Islet precursor cell (in vitro differentiated cells): ENCODE measurements around the gene DPH6.
"Not testable (repeated sequence)": the region's sequence is repeated elsewhere in the genome, so short reads cannot be mapped to it uniquely, and the experiment has no call there.

Source experiments
- DNase-seq: peaks from one replicate; pipeline ENCODE4 v3.0.0-alpha.2; 2018

Gene DPH6

GRCh38 chr15:35484231-35484945, 61.6 kb downstream of the DPH6 start:
- no peak for DNase-seq

DNA sequence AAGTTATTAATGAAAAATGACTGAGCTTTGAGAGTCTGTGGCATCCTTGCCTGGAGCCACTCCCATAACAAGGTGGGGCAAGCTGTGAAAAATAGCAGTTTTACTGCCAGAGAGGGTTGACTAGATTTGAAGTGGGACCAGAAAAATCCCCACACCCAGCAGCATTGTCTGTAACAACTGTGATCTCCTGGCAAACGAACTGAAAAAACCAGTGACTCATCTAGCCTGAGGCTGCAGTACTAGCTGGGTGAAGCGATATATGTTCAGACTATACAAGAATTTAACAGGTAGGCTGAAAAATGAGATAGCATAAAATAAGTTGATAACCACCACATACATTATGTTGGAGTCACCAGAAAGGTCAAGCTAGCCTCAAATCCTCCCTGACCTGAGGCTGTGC, 64.0 kb downstream of the DPH6 start:
- peak; percentile 91 for DNase-seq

DNA sequence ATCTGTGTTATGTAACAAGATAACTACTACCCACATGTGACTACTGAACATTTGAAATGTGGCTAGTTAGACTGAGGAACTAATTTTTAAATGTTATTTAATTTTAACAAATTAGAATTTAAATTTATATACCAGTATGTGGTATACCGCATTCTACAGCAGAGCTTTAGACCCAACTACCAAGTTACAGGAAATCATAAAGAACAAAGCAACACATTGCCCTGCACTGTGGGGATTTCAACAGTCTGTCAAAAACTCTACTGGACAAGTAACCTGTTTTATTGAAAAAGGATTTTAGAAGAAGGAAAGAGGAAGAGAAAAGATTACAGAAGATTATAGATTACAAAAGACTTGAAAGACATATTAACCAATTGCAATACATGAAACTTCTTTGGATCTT, 64.9 kb downstream of the DPH6 start:
- DNase-seq = no peak

DNA sequence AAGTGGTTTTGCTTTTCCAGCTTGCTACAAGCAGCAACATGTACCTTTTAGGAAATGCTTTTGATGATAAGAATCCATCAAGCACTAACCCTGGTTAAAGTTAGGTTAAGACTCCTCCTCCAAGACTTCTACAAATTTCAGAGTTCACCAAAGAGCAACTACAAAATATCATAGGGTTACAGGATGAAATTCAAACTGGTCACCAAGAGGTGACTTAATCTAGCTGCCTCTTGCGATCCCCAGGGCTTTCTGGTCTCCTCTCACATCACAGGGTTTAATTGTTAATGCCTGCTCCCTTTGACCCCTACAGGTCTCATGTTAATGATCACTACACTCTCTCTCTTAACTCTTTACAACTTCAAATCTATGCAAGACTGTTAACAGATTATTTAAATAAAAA, 66.5 kb downstream of the DPH6 start:
- DNase-seq = no peak

DNA sequence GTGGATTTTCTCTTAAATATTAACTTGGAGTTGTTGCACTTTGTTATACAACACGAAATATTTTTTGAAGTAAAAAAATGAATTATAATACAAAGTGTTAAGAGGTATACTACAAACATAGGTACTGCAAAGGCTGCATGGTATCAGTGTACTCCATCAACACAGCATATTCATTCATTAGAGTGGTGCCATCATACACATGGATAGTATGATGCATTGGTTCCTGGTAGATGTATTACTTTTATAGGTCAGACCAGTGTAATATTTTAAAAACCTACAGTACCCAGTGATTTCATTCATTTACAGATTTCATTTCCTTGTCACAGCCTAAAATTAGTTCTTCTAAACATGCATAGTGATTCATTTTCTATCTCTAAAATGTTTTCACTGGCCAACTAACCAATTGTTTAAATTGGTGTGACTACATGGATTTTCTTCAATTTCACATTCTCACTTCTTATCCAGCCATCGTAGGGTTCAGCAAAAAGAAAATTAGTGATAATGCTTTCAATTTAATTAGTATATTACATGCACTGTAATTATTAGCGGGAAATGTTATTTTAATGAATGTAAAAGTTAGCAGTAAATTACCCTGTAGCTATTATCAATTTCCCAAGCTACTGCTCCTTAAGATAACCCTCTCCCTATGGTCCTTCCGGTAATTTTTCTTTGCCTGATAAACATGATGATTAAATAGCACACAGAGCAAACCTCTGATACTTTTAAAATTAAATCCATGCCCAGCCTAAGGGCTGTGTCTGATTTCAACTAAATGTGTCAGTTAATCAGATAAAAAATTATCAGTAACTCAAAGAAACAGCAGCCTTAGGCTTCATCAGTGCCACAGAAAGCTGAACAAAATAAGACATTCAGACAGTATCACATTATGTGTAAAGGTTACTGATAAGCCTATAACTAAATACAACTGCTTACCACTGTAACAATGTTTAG, 68.4 kb downstream of the DPH6 start:
- no peak for DNase-seq

- no peak for DNase-seq
These were observed 74.9 kb downstream of the DPH6 start for GRCh38 chr15:35471024-35471423.

GRCh38 chr15:35470441-35470840, 75.5 kb downstream of the DPH6 start:
- no peak for DNase-seq

DNA sequence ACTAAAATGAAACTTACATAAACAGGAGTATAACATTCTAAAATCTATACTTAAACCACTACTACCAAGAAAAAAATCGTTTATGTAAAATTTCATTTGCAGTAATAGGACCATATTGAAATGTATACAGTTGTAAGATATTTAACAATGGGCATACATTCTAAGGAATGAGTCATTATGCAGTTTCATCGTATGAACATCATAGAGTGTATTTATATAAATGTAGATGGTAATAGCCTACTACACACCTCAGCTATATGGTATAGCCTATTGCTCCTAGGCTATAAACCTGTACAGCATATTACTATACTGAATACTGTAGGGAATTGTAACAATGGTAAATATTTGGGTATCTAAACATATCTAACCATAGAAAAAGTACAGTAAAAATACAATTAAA, 79.5 kb downstream of the DPH6 start:
- no peak for DNase-seq

DNA sequence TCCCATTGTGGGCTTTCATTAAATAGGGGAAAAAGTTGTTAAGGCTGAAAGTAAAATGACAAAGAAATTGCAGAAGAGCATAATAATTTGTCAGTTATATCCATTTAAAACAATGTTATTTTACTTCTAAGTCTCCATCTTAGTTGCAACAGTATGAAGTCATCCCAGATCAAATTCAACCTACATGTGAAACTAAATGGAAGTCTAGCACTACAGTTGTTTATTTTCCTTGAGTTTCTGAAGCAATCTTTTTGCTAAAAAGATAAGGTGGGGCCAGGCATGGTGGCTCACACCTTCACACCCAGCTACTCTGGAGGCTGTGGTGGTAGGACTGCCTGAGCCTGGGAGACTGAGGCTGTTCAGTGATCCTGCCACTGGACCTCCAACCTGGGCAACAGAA, 80.2 kb downstream of the DPH6 start:
- no peak for DNase-seq

GRCh38 chr15:35460616-35461015, 85.3 kb downstream of the DPH6 start:
- no peak for DNase-seq

- DNase-seq = no peak
These were observed 87.6 kb downstream of the DPH6 start for GRCh38 chr15:35458176-35458856.

GRCh38 chr15:35455201-35455600, 90.8 kb downstream of the DPH6 start:
- no peak for DNase-seq

DNA sequence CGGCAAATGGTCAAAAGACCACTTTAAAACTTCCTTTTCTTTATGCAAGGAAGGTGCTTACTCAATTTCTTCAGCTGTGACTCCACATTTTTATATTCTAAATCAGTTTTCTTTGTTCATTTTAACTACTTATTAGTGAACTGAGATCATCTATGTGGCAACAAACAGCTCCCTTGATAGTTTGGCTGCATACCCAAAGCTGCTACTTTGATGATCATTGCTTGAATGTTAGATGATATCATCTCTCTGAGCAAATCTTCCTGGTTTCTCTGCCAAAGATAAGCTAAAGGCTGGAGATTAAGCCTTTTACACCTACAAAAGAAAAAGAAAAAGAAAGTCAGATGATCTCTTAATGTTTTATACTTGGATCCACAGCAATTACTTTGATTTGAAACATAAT, 95.5 kb downstream of the DPH6 start:
- no peak for DNase-seq

GRCh38 chr15:35448294-35448693, 97.7 kb downstream of the DPH6 start:
- no peak for DNase-seq

DNA sequence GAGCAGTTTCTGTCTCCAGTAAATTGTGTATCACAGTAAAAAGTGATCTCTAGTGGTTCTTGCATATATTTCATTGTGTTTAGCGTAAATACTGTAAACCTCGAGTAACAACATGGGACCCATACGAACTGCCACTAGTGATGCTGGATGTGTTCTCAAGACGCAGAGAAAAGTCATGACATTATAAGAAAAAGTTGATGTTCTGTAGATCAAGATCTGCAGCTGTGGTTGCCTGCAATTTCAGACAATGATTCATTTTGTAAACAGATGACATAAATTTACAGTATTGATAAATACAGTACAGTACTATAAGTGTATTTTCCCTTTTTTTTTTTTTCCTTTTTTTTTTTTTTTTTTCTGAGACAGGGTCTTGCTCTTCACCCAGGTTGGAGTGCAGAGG, 100.1 kb downstream of the DPH6 start:
- no peak for DNase-seq

GRCh38 chr15:35444557-35445204, 101.3 kb downstream of the DPH6 start:
- no peak for DNase-seq

GRCh38 chr15:35443376-35443775, 102.6 kb downstream of the DPH6 start:
- DNase-seq = no peak

DNA sequence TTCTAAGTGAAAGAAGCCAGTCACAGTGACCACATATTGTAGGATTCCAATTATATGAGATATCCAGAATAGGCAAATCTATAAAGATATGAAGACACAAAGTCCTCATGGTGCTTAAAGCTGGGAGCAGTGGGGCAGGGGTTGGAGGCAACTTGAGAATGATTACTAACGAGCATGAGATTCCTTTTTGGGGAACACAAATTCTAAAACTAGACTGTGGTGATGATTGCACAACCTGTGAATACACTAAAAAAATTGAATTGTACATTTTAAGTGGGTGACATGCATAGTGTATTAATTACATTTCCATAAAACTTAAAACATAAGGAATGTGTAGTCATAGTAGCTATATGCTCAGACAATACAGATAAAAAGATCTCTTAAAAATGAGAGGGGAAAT, 103.2 kb downstream of the DPH6 start:
- DNase-seq = no peak

GRCh38 chr15:35441279-35441678, 104.7 kb downstream of the DPH6 start:
- DNase-seq = not testable (repeated sequence)

- DNase-seq = peak; percentile 61
These were observed 105.7 kb downstream of the DPH6 start for GRCh38 chr15:35440265-35440664.

- no peak for DNase-seq
These were observed 106.7 kb downstream of the DPH6 start for GRCh38 chr15:35439291-35439690.

GRCh38 chr15:35437157-35437556, 108.8 kb downstream of the DPH6 start:
- DNase-seq = no peak

GRCh38 chr15:35436422-35436821, 109.5 kb downstream of the DPH6 start:
- DNase-seq = no peak
